Neural progenitor cell (in vitro differentiated cells): ENCODE data around the gene SCN3A. TPM values are rescaled to one million over a fixed set of nuclear protein-coding genes. Genes with fewer than 3 reads are reported as not detected.

Experiments used
- DNase-seq: peaks from one replicate; pipeline ENCODE4 v3.0.0-alpha.2; 2016; ENCODE audit warnings: low spot score
- H2AFZ ChIP-seq: fragments of 200-600 bp; sonication (generic); replicated peaks from 2 replicates; pipeline ENCODE4 v1.6.1; 2016; ENCODE audit warnings: antibody characterized with exemption
- H3F3A ChIP-seq: fragments of 200-600 bp; sonication (generic); 2 replicates; pipeline ENCODE4 v1.6.1; 2016; ENCODE audit warnings: antibody characterized with exemption, low read depth
- H3K27ac ChIP-seq: fragments of 200-600 bp; sonication (generic); 2 replicates; pipeline ENCODE4 v1.5.1; 2016; ENCODE audit warnings: mild to moderate bottlenecking
- H3K27me3 ChIP-seq: fragments of 200-600 bp; sonication (generic); 2 replicates; pipeline ENCODE4 v1.6.1; 2016; ENCODE audit warnings: mild to moderate bottlenecking, moderate library complexity
- H3K36me3 ChIP-seq: fragments of 200-600 bp; sonication (generic); 2 replicates; pipeline ENCODE4 v1.5.1; 2016
- H3K4me1 ChIP-seq: fragments of 200-600 bp; sonication (generic); 2 replicates; pipeline ENCODE4 v1.6.1; 2016; ENCODE audit warnings: mixed run types
- H3K4me2 ChIP-seq: fragments of 200-600 bp; sonication (generic); 2 replicates; pipeline ENCODE4 v1.6.1; 2016
- H3K4me3 ChIP-seq: fragments of 200-600 bp; sonication (generic); 2 replicates; pipeline ENCODE4 v1.5.1; 2016
- H3K79me2 ChIP-seq: fragments of 200-600 bp; sonication (generic); 2 replicates; pipeline ENCODE4 v1.6.1; 2016; ENCODE audit warnings: low read depth
- H3K9ac ChIP-seq: fragments of 200-600 bp; sonication (generic); 2 replicates; pipeline ENCODE4 v1.6.1; 2016
- H3K9me3 ChIP-seq: fragments of 200-600 bp; sonication (generic); 2 replicates; pipeline ENCODE4 v1.5.1; 2016; ENCODE audit warnings: low read depth
- H4K20me1 ChIP-seq: fragments of 200-600 bp; sonication (generic); 2 replicates; pipeline ENCODE4 v1.6.1; 2016; ENCODE audit warnings: low read depth
- H3K27ac Mint-ChIP-seq: 3 replicates; pipeline ENCODE4 v1.8.0; 2021; ENCODE audit warnings: mixed read lengths
- H3K27me3 Mint-ChIP-seq: 2 replicates; pipeline ENCODE4 v1.8.0; 2022; ENCODE audit warnings: low read depth, mild to moderate bottlenecking, inconsistent platforms, moderate library complexity, mixed read lengths; ENCODE audit not compliant: insufficient read depth
- H3K36me3 Mint-ChIP-seq: 3 replicates; pipeline ENCODE4 v1.8.0; 2021; ENCODE audit warnings: mixed read lengths
- H3K4me1 Mint-ChIP-seq: 3 replicates; pipeline ENCODE4 v1.8.0; 2021; ENCODE audit warnings: mixed read lengths
- H3K4me3 Mint-ChIP-seq: 3 replicates; pipeline ENCODE4 v1.8.0; 2021; ENCODE audit warnings: mild to moderate bottlenecking, moderate library complexity, mixed read lengths
- H3K9me3 Mint-ChIP-seq: 3 replicates; pipeline ENCODE4 v1.8.0; 2020; ENCODE audit warnings: mixed read lengths
- EZH2 ChIP-seq: fragments of 200-600 bp; sonication (generic); IDR thresholded peaks from 2 replicates; pipeline ENCODE4 v1.6.1; 2017; ENCODE audit warnings: antibody characterized with exemption, mild to moderate bottlenecking, moderate library complexity
- EZH2phosphoT487 ChIP-seq: fragments of 200-600 bp; sonication (generic); IDR thresholded peaks from 2 replicates; pipeline ENCODE4 v1.6.1; 2017; ENCODE audit warnings: antibody characterized with exemption
- total RNA-seq: library from RNA; depleted of rRNA; stranded (reverse); fragments of >200 nt; gene quantifications from 2 replicates; pipeline ENCODE4 v1.2.3, GENCODE V29; 2015; ENCODE audit warnings: low replicate concordance
- TF ChIP-seq, protein P1 (sequence below): fragments of 200-600 bp; sonication (generic); IDR thresholded peaks from 2 replicates; pipeline ENCODE4 v1.5.1; 2017; ENCODE audit warnings: antibody characterized with exemption, mild to moderate bottlenecking

SCN3A gene
- total RNA-seq, 1 donor from 2014 or later: not detected

DNA sequence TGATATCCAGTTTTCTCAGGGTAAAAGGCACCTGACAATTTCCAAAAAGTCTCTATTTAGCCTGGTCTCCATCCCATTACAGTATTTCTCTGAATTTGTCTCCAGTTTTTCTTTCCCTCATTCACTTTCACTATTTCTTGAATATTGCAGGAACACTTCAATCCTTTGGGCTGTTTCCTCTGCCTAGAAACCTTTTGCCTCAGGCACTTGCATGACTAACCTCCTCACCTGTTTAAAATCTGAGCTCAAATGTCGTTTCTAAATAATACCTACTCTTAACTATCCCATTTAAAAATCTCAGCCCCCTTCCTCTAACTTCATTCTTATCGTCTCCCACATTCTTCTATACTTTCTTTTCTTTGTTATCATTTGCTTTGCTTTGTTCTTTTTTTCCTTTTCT is 44.4 kb upstream of the SCN3A start:
- no peak overlapping the region for H3K4me3 Mint-ChIP-seq
- H3K79me2 ChIP-seq: no peaks in the 10 kb centered on the region
- no peak overlapping the region for H3K4me2 ChIP-seq
- no peak overlapping the region for H3K9ac ChIP-seq
- no peak overlapping the region for H3K27ac ChIP-seq
- no peaks in the 10 kb centered on the region for H3K9me3 Mint-ChIP-seq
- H3K9me3 ChIP-seq: no peaks in the 10 kb centered on the region
- no peak overlapping the region for H3K27ac Mint-ChIP-seq
- peaks cover 2% of the 10 kb centered on the region for H3K4me1 Mint-ChIP-seq
- H3K4me3 ChIP-seq: no peak overlapping the region
- DNase-seq: no peak
- H4K20me1 ChIP-seq: no peaks in the 10 kb centered on the region
- TF ChIP-seq EZH2phosphoT487: no peak
- TF ChIP-seq, protein P1, sequence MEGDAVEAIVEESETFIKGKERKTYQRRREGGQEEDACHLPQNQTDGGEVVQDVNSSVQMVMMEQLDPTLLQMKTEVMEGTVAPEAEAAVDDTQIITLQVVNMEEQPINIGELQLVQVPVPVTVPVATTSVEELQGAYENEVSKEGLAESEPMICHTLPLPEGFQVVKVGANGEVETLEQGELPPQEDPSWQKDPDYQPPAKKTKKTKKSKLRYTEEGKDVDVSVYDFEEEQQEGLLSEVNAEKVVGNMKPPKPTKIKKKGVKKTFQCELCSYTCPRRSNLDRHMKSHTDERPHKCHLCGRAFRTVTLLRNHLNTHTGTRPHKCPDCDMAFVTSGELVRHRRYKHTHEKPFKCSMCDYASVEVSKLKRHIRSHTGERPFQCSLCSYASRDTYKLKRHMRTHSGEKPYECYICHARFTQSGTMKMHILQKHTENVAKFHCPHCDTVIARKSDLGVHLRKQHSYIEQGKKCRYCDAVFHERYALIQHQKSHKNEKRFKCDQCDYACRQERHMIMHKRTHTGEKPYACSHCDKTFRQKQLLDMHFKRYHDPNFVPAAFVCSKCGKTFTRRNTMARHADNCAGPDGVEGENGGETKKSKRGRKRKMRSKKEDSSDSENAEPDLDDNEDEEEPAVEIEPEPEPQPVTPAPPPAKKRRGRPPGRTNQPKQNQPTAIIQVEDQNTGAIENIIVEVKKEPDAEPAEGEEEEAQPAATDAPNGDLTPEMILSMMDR: no peak
- no peak for TF ChIP-seq EZH2
- H3K27me3 ChIP-seq: no peaks in the 10 kb centered on the region
- H2AFZ ChIP-seq: no peak overlapping the region
- H3K4me1 ChIP-seq: no peaks in the 10 kb centered on the region
- H3K36me3 Mint-ChIP-seq: no peaks in the 10 kb centered on the region
- H3K36me3 ChIP-seq: no peaks in the 10 kb centered on the region
- H3K27me3 Mint-ChIP-seq: peaks cover 3% of the 10 kb centered on the region
- no peaks in the 10 kb centered on the region for H3F3A ChIP-seq

DNA sequence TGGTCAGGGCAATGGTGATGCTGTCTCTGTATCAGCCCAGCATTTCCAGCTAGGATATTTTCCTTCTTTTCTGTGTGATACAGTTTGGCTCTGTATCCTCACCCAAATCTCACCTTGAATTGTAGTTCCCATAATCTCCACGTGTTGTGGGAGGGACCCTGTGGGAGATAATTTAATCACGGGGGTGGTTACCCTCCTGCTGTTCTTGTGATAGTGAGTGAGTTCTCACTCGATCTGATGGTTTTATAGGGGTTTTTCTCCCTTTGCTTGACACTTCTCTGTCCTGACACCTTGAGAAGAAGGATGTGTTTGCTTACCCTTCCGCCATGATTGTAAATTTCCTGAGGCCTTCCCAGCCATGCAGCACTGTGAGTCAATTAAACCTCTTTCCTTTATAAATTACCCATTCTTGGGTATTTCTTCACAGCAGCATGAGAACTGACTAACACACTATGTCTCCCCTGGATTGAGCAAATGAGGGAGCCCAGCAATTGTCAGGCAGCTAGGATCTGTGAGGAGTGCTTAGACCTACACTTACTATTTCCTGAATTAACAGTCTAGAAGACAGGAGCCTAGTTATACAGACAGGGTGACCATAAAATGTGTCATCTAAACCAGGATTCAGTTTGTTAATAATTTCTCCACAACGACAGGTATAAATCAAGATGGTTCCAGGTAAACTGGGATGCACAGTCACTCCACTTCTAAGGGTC is 41.4 kb upstream of the SCN3A start:
- H3K27ac Mint-ChIP-seq: no peak overlapping the region
- Histone ChIP-seq H3K27me3 (no peaks in the 10 kb centered on the region), H3K36me3 (no peaks in the 10 kb centered on the region), H3K4me2 (no peak overlapping the region), H3K9me3 (no peaks in the 10 kb centered on the region), H3K4me3 (no peak overlapping the region), H3F3A (no peaks in the 10 kb centered on the region), H3K4me1 (no peaks in the 10 kb centered on the region), H3K79me2 (no peaks in the 10 kb centered on the region), H2AFZ (no peak overlapping the region), H3K9ac (no peak overlapping the region), H4K20me1 (no peaks in the 10 kb centered on the region), H3K27ac (no peak overlapping the region)
- no peaks in the 10 kb centered on the region for H3K9me3 Mint-ChIP-seq
- no peaks in the 10 kb centered on the region for H3K27me3 Mint-ChIP-seq
- H3K36me3 Mint-ChIP-seq: no peaks in the 10 kb centered on the region
- no peak overlapping the region for H3K4me3 Mint-ChIP-seq
- TF ChIP-seq EZH2 (no peak), EZH2phosphoT487 (no peak)
- TF ChIP-seq, protein P1: no peak
- DNase-seq: no peak
- peaks cover 2% of the 10 kb centered on the region for H3K4me1 Mint-ChIP-seq

DNA sequence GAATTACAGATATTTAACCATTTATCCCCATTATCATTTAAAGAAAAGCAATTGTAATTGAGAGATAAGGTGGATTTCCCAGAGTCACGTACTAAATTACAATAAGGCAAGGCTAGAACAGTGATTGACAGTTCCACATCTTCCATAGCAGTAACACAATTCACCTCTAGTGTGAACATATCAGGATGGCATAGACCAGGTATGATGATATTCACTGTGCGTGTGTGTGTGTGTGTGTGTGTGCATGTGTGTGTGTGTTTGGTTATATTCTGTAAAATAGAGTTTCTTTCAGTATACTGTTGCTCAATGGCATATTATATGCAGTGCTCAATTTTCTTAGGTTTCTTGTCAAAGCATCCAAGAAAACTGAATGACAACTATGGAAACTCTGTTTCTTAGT is 37.1 kb upstream of the SCN3A start:
- Histone ChIP-seq H3K4me1 (no peaks in the 10 kb centered on the region), H3K79me2 (no peaks in the 10 kb centered on the region), H3K4me2 (no peak overlapping the region), H3K27ac (no peak overlapping the region), H3K4me3 (no peak overlapping the region), H3K9ac (no peak overlapping the region), H3K36me3 (no peaks in the 10 kb centered on the region), H3K9me3 (no peaks in the 10 kb centered on the region), H3F3A (no peaks in the 10 kb centered on the region), H3K27me3 (no peaks in the 10 kb centered on the region), H2AFZ (no peak overlapping the region), H4K20me1 (no peaks in the 10 kb centered on the region)
- Mint-ChIP-seq H3K27me3 (no peaks in the 10 kb centered on the region), H3K4me1 (peaks cover 2% of the 10 kb centered on the region), H3K36me3 (no peaks in the 10 kb centered on the region), H3K9me3 (no peaks in the 10 kb centered on the region), H3K4me3 (no peak overlapping the region), H3K27ac (no peak overlapping the region)
- TF ChIP-seq, protein P1: no peak
- TF ChIP-seq EZH2phosphoT487 (no peak), EZH2 (no peak)
- no peak for DNase-seq
